Uterus (tissue), 4 donors: ENCODE results near the gene PTPRD. TPM values are rescaled to one million over a fixed set of nuclear protein-coding genes. Genes with fewer than 3 reads are reported as not detected.

ENCODE experiments used
- DNase-seq, 2 donors: peaks; one replicate each; pipeline ENCODE4 v3.0.0-alpha.2; 2019 to 2020
- H3K27ac ChIP-seq, 2 donors: fragments of 200-600 bp; sonication (generic); 1 replicate in 1 of 2; 2 replicates in 1 of 2; pipeline ENCODE4 v1.5.1; 2016 to 2018
- H3K27me3 ChIP-seq, 2 donors: fragments of 200-600 bp; sonication (generic); one replicate each; pipeline ENCODE4 v1.5.1; 2018 to 2019; ENCODE audit warnings: control low read depth in 1 of 2
- H3K36me3 ChIP-seq, 2 donors: fragments of 200-600 bp; sonication (generic); one replicate each; pipeline ENCODE4 v1.5.1; 2019; ENCODE audit warnings: control low read depth in 1 of 2
- H3K4me1 ChIP-seq, 2 donors: fragments of 200-600 bp; sonication (generic); one replicate each; pipeline ENCODE4 v1.5.1; 2018 to 2019; ENCODE audit warnings: control low read depth in 1 of 2
- H3K4me3 ChIP-seq, 2 donors: fragments of 200-600 bp; sonication (generic); 1 replicate in 1 of 2; 2 replicates in 1 of 2; pipeline ENCODE4 v1.5.1; 2018 to 2019; ENCODE audit warnings: mild to moderate bottlenecking in 1 of 2
- H3K9me3 ChIP-seq, 2 donors: fragments of 200-600 bp; sonication (generic); one replicate each; pipeline ENCODE4 v1.5.1; 2019; ENCODE audit warnings: control low read depth in 1 of 2
- CTCF ChIP-seq, 4 experiments: fragments of 200-600 bp in 2 of 4; fragments of 450-650 bp in 2 of 4; sonication (generic) in 2 of 4; IDR thresholded peaks; one replicate each; pipeline ENCODE4 v1.5.1; 2016 to 2019; ENCODE audit warnings: antibody characterized with exemption in 4 of 4, mild to moderate bottlenecking in 2 of 4, moderate library complexity in 1 of 4
- POLR2A ChIP-seq, 2 donors: fragments of 450-650 bp; IDR thresholded peaks; one replicate each; pipeline ENCODE4 v1.6.1; 2016; ENCODE audit warnings: antibody characterized with exemption in 2 of 2, mild to moderate bottlenecking in 1 of 2, moderate library complexity in 1 of 2
- intact Hi-C: fragments of 100-400 bp; cut with DNase I; formaldehyde crosslinking; loops from one replicate; pipeline ENCODE4 v1.15.1; 2023; ENCODE audit warnings: low total_unique reads
- total RNA-seq, 4 donors: library from RNA; depleted of rRNA in 3 of 4; stranded (reverse); fragments of >200 nt in 3 of 4; gene quantifications; one replicate each; pipeline versions ENCODE4 v1.1.0 to v1.2.4, GENCODE V29; 2014 to 2023
- donor health status: DM: yes; HTN: yes; CAD: no.

The PTPRD gene
- total RNA-seq, 4 donors from 2014 or later, result 1.2 to 136 (median 26.4) TPM

GRCh38 chr9:8531826-8532415 is 2080.9 kb downstream of the PTPRD start:
- Histone ChIP-seq H3K27ac (no peak overlapping the region), H3K36me3 (no peaks in the 10 kb centered on the region), H3K9me3 (no peaks in the 10 kb centered on the region), H3K4me1 (no peaks in the 10 kb centered on the region), H3K4me3 (no peak overlapping the region), H3K27me3 (no peaks in the 10 kb centered on the region)
- TF ChIP-seq CTCF (IDR thresholded peaks at IDR 0.05) (no peak), POLR2A (IDR thresholded peaks at IDR 0.05) (no peak)
- intact Hi-C loops, result no loop called here
- no peak for DNase-seq

GRCh38 chr9:8521112-8521511 is 2091.7 kb downstream of the PTPRD start:
- Histone ChIP-seq H3K9me3 (no peaks in the 10 kb centered on the region), H3K4me1 (no peaks in the 10 kb centered on the region), H3K4me3 (no peak overlapping the region), H3K27me3 (no peaks in the 10 kb centered on the region), H3K36me3 (no peaks in the 10 kb centered on the region), H3K27ac (no peak overlapping the region)
- DNase-seq, result no peak
- TF ChIP-seq CTCF (IDR thresholded peaks at IDR 0.05) (no peak), POLR2A (IDR thresholded peaks at IDR 0.05) (no peak)
- intact Hi-C loops, result no loop called here

GRCh38 chr9:8515748-8516147 is 2097.1 kb downstream of the PTPRD start:
- no peaks in the 10 kb centered on the region for H3K36me3 ChIP-seq
- no peak overlapping the region for H3K27ac ChIP-seq
- no peak for DNase-seq
- H3K4me3 ChIP-seq, result no peak overlapping the region
- H3K4me1 ChIP-seq, result no peaks in the 10 kb centered on the region
- H3K9me3 ChIP-seq, result no peaks in the 10 kb centered on the region
- intact Hi-C loops, result no loop called here
- no peaks in the 10 kb centered on the region for H3K27me3 ChIP-seq
- TF ChIP-seq POLR2A (IDR thresholded peaks at IDR 0.05) (no peak), CTCF (IDR thresholded peaks at IDR 0.05) (no peak)

- DNase-seq, result no peak
- no peaks in the 10 kb centered on the region for H3K4me1 ChIP-seq
- H3K27ac ChIP-seq, result no peak overlapping the region
- no peak for TF ChIP-seq CTCF (IDR thresholded peaks at IDR 0.05)
- no peak for TF ChIP-seq POLR2A (IDR thresholded peaks at IDR 0.05)
- no peaks in the 10 kb centered on the region for H3K9me3 ChIP-seq
- no peaks in the 10 kb centered on the region for H3K36me3 ChIP-seq
- H3K4me3 ChIP-seq, result no peak overlapping the region
- no peaks in the 10 kb centered on the region for H3K27me3 ChIP-seq
- intact Hi-C loops, result no loop called here
Observed at GRCh38 chr9:8514760-8515159, 2098.0 kb downstream of the PTPRD start.

- Histone ChIP-seq H3K27ac (no peak overlapping the region), H3K4me1 (no peaks in the 10 kb centered on the region), H3K4me3 (no peak overlapping the region), H3K36me3 (no peaks in the 10 kb centered on the region), H3K9me3 (no peaks in the 10 kb centered on the region), H3K27me3 (no peaks in the 10 kb centered on the region)
- TF ChIP-seq POLR2A (IDR thresholded peaks at IDR 0.05) (no peak), CTCF (IDR thresholded peaks at IDR 0.05) (no peak)
- intact Hi-C loops, result no loop called here
- no peak for DNase-seq
Observed at GRCh38 chr9:8508671-8509290, 2104.0 kb downstream of the PTPRD start.
